Osteoblast (primary cell): ENCODE measurements around the gene ABLIM2. TPM values are rescaled to one million over a fixed set of nuclear protein-coding genes. Genes with fewer than 3 reads are reported as not detected.
A peak's percentile ranks its signal among the peaks of the same experiment; 100 is the strongest.

Experiments used
- DNase-seq: peaks from one replicate; pipeline ENCODE4 v3.0.0; 2011; ENCODE audit warnings: low spot score, mixed read lengths; ENCODE audit not compliant: insufficient read length; ENCODE audit errors: missing footprints
- H2AFZ ChIP-seq: 2 replicates; pipeline ENCODE4 v1.6.0; 2011; ENCODE audit warnings: mild to moderate bottlenecking, low read length
- H3K27ac ChIP-seq: 2 replicates; pipeline ENCODE4 v1.5.1; 2011; ENCODE audit warnings: mild to moderate bottlenecking, low read depth, low read length, moderate library complexity
- H3K27me3 ChIP-seq: 2 replicates; pipeline ENCODE4 v1.6.0; 2012; ENCODE audit warnings: mild to moderate bottlenecking, control low read depth, inconsistent platforms, low read length, moderate library complexity; ENCODE audit not compliant: insufficient read depth
- H3K36me3 ChIP-seq: 2 replicates; pipeline ENCODE4 v1.5.1; 2011; ENCODE audit warnings: mild to moderate bottlenecking, low read length, control low read depth, moderate library complexity; ENCODE audit not compliant: insufficient read depth
- H3K4me1 ChIP-seq: 2 replicates; pipeline ENCODE4 v1.5.1; 2011; ENCODE audit warnings: mild to moderate bottlenecking, low read length, control low read depth, moderate library complexity; ENCODE audit not compliant: insufficient read depth
- H3K4me2 ChIP-seq: 2 replicates; pipeline ENCODE4 v1.6.0; 2011; ENCODE audit warnings: mild to moderate bottlenecking, low read length; ENCODE audit not compliant: insufficient read depth
- H3K4me3 ChIP-seq: fragments of 200-600 bp; sonication (generic); 3 replicates; pipeline ENCODE4 v1.5.1; 2012; ENCODE audit warnings: mild to moderate bottlenecking, low read length, inconsistent platforms; ENCODE audit not compliant: insufficient read depth
- H3K79me2 ChIP-seq: 2 replicates; pipeline ENCODE4 v1.6.0; 2012; ENCODE audit warnings: mild to moderate bottlenecking, low read length, control low read depth, inconsistent platforms; ENCODE audit not compliant: insufficient read depth
- H3K9me3 ChIP-seq: 2 replicates; pipeline ENCODE4 v1.5.1; 2011; ENCODE audit warnings: low read depth, low read length, control low read depth
- H4K20me1 ChIP-seq: 2 replicates; pipeline ENCODE4 v1.6.0; 2012; ENCODE audit warnings: mild to moderate bottlenecking, low read length, control low read depth; ENCODE audit not compliant: insufficient read depth
- total RNA-seq: library from RNA; depleted of rRNA; stranded (reverse); fragments of >200 nt; gene quantifications from 2 replicates; pipeline ENCODE4 v1.2.3, GENCODE V29; 2012
- TF ChIP-seq, protein P1 (sequence below): IDR thresholded peaks from 2 replicates; pipeline ENCODE4 v1.5.1; 2011; ENCODE audit warnings: mild to moderate bottlenecking, low read depth, low read length, moderate library complexity; ENCODE audit errors: extremely low read depth

The ABLIM2 gene
- total RNA-seq, 1 donor: 0.36 TPM

DNA sequence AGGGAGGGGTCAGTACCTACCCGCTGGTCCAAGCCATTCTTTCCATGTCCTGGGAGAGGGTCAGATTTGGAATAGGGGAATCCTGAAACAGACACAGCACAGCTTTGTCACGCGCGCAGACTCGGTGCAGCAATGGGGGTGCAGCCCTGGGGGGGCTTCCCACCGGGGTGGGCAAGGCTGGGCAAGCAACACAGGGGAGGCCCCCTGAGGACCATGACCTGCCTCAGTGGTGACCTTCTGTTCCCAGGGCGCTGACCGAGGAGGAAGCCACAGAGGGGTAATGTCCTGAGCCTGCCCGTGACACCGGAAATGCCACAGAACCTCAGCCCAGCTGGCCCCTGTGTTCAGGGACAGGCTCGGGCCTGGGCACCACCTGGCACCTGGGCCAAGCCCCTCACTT, 165.8 kb downstream of the ABLIM2 start:
- no peak overlapping the region for H2AFZ ChIP-seq
- H3K9me3 ChIP-seq: peaks cover 2% of the 10 kb centered on the region
- H3K79me2 ChIP-seq: no peaks in the 10 kb centered on the region
- TF ChIP-seq, protein P1, sequence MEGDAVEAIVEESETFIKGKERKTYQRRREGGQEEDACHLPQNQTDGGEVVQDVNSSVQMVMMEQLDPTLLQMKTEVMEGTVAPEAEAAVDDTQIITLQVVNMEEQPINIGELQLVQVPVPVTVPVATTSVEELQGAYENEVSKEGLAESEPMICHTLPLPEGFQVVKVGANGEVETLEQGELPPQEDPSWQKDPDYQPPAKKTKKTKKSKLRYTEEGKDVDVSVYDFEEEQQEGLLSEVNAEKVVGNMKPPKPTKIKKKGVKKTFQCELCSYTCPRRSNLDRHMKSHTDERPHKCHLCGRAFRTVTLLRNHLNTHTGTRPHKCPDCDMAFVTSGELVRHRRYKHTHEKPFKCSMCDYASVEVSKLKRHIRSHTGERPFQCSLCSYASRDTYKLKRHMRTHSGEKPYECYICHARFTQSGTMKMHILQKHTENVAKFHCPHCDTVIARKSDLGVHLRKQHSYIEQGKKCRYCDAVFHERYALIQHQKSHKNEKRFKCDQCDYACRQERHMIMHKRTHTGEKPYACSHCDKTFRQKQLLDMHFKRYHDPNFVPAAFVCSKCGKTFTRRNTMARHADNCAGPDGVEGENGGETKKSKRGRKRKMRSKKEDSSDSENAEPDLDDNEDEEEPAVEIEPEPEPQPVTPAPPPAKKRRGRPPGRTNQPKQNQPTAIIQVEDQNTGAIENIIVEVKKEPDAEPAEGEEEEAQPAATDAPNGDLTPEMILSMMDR: no peak
- H3K4me3 ChIP-seq: no peak overlapping the region
- H4K20me1 ChIP-seq: no peaks in the 10 kb centered on the region
- H3K36me3 ChIP-seq: no peaks in the 10 kb centered on the region
- no peak overlapping the region for H3K27ac ChIP-seq
- H3K4me2 ChIP-seq: no peak overlapping the region
- H3K4me1 ChIP-seq: peaks cover 4% of the 10 kb centered on the region
- DNase-seq: peak; percentile 76
- H3K27me3 ChIP-seq: peaks cover 11% of the 10 kb centered on the region

DNA sequence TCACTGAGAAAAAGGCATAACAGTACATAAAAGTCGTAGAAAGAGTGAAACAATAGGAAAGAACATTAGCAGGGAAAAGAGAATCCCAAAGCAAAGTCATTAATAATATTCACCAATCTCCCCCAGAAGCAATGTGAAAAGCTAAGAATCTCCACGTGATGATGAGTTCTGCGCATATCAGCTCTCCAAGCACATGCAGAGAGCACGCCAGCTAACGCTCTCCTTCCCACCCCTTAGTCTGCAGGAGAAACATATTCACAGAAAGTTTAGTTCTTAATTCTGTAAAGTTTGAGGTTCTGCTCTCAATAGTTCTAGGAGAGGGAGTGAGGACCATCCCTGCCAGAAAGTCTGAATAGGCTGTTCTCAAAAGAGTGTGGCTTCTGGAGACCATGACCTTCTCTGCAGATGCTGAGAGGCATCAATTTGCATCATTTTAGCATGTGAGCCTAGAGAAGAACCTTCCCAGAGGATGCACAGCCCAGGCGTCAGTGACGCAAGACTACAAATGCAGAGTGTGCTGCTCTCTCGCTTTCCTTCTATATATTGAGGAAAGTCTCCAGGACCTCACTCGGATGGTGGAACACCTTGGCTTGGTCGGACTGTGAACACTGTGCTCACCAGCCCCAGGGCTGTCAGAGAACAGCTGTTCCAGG, 167.7 kb downstream of the ABLIM2 start:
- no peak overlapping the region for H2AFZ ChIP-seq
- peaks cover 10% of the 10 kb centered on the region for H3K79me2 ChIP-seq
- DNase-seq: peak; percentile 11
- peaks cover 2% of the 10 kb centered on the region for H3K9me3 ChIP-seq
- H4K20me1 ChIP-seq: no peaks in the 10 kb centered on the region
- H3K4me1 ChIP-seq: peaks cover 12% of the 10 kb centered on the region
- no peak overlapping the region for H3K4me3 ChIP-seq
- TF ChIP-seq, protein P1: no peak
- no peak overlapping the region for H3K27ac ChIP-seq
- H3K27me3 ChIP-seq: peaks cover 6% of the 10 kb centered on the region
- no peak overlapping the region for H3K4me2 ChIP-seq
- H3K36me3 ChIP-seq: no peaks in the 10 kb centered on the region

DNA sequence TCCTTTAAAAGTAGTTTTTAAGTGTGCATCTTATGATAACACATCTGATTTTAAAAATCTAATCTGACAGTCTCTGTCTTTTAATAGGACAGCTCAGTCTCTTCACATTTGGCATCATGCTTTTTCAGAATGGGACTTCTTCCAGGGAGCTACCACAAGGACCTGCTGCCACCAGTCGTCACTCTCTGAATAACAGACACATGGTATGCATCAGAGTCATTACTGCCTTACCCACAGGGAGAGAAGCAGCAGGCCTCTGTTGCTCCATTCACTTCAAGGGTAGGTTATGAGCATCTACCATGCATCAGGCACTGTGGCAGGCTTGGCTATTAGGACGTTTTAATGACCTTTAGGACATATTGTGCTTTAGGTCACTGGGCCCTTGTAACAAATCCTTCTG, 169.0 kb downstream of the ABLIM2 start:
- Histone ChIP-seq H3K36me3 (no peaks in the 10 kb centered on the region), H3K4me3 (no peak overlapping the region), H3K4me2 (no peak overlapping the region), H2AFZ (no peak overlapping the region), H3K27me3 (no peaks in the 10 kb centered on the region), H3K4me1 (peaks cover 17% of the 10 kb centered on the region), H4K20me1 (no peaks in the 10 kb centered on the region), H3K9me3 (peaks cover 2% of the 10 kb centered on the region), H3K79me2 (peaks cover 15% of the 10 kb centered on the region), H3K27ac (no peak overlapping the region)
- TF ChIP-seq, protein P1: no peak
- no peak for DNase-seq

DNA sequence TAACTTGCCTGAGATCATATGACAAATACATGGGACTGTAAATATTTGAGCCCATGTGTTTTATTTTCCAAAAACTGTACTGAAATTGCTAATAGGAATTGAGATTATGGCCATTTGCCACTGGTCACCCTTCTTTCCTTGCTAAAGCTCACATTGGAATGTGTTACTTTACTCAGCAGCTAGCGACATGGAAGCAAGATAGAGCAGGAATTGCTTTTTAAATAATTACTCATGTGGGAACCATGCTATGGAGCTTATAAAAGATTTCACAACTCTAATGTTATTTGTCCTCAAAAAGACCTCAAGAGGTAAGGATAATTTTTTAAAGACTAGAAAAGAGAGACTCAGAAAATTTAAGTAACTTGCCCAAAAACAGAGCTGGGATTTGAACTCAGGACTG, 170.2 kb downstream of the ABLIM2 start:
- peaks cover 15% of the 10 kb centered on the region for H3K79me2 ChIP-seq
- no peak overlapping the region for H2AFZ ChIP-seq
- H3K27me3 ChIP-seq: no peaks in the 10 kb centered on the region
- H4K20me1 ChIP-seq: no peaks in the 10 kb centered on the region
- peaks cover 17% of the 10 kb centered on the region for H3K4me1 ChIP-seq
- H3K4me3 ChIP-seq: no peak overlapping the region
- no peaks in the 10 kb centered on the region for H3K36me3 ChIP-seq
- H3K27ac ChIP-seq: peak overlapping the region; percentile 30
- H3K4me2 ChIP-seq: no peak overlapping the region
- H3K9me3 ChIP-seq: peaks cover 2% of the 10 kb centered on the region
- TF ChIP-seq, protein P1: no peak
- peak; percentile 79 for DNase-seq
